AG09309 (cell line): ENCODE measurements around the gene EDN1.

ENCODE experiments used
- DNase-seq: peaks from one replicate; pipeline ENCODE4 v3.0.0-alpha.2; 2010; ENCODE audit warnings: low read depth
- H3K4me3 ChIP-seq: 2 replicates; pipeline ENCODE4 v1.5.1; 2011; ENCODE audit warnings: mild to moderate bottlenecking, low read depth, low read length, moderate library complexity; ENCODE audit not compliant: control insufficient read depth
- CTCF ChIP-seq: IDR thresholded peaks from 2 replicates; pipeline ENCODE4 v1.5.1; 2011; ENCODE audit warnings: mild to moderate bottlenecking, low read depth, low read length, inconsistent platforms; ENCODE audit not compliant: insufficient read depth, control insufficient read depth; ENCODE audit errors: missing control alignments

EDN1 gene

GRCh38 chr6:12280902-12281301 is 9.3 kb upstream of the EDN1 start:
- no peak for DNase-seq
- no peak overlapping the region for H3K4me3 ChIP-seq
- no peak for TF ChIP-seq CTCF

DNA sequence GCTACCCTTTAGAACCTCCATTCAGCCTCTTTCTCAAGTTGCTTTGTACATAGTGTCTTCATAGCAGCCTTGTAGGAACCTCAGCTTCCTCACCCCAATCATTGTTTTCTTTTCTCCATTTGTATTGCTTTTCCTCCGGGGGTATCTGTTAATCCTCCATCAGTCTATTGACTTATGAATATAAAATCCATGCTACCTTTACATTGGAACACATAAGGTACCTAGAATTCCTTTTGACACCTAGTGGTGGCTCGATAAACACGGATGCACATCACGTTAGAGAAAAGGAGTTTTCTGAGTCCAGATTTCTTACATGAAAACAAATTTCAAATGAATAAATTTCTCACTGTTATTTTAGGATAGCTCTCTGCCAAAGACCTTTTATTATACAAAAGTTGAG is 6.3 kb upstream of the EDN1 start:
- no peak for TF ChIP-seq CTCF
- DNase-seq, result no peak
- no peak overlapping the region for H3K4me3 ChIP-seq

DNA sequence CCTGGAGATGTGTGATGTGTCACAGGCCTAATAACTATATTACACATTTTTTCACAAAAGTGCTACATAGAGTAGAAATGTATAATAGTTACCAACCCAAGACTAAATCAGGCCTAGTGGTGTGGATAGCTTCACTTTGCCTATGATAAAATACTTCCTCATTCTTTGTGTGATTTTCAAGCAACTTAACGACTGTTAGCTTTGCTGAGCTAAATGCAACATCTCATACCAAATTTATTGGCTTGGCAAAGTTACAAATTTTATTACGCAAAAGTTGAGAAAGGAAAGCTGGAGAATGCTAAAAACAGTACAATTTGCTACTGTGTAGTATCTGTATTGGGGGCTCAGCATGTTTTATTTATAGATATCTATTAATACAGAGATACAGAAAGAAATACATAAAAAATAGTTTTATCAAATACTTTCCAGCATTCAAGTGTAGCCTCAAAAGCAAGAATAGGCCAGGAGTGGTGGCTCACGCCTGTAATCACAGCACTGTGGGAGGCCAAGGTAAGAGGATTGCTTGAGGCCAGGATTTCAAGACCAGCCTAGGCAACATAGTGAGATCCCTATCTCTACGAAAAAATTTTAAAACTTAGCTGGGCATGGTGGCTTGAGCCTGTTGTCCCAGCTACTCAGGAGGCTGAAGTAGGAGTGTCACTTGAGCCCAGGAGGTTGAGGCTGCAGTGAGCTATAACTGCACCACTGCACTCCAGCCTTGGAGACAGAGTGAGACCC is 3.6 kb upstream of the EDN1 start:
- peak; percentile 85 for DNase-seq
- H3K4me3 ChIP-seq, result no peak overlapping the region
- TF ChIP-seq CTCF, result no peak

- no peak for TF ChIP-seq CTCF
- no peak overlapping the region for H3K4me3 ChIP-seq
- DNase-seq, result no peak
Observed at GRCh38 chr6:12288211-12288618, 1.9 kb upstream of the EDN1 start.

- no peak overlapping the region for H3K4me3 ChIP-seq
- no peak for TF ChIP-seq CTCF
- no peak for DNase-seq
Observed at GRCh38 chr6:12288914-12289313, 1.2 kb upstream of the EDN1 start.

GRCh38 chr6:12289365-12289919 is 719 bp upstream of the EDN1 start:
- H3K4me3 ChIP-seq, result peak overlapping the region; percentile 43
- no peak for DNase-seq
- TF ChIP-seq CTCF, result peak; percentile 90
